Limb (tissue), 2 donors: ENCODE measurements around the gene ITPKB.

Source experiments
- DNase-seq, 2 donors: peaks; one replicate each; pipeline ENCODE4 v3.0.0-alpha.2; 2016; ENCODE audit errors: extremely low spot score in 2 of 2

ITPKB gene

GRCh38 chr1:226706684-226707083, 32.4 kb downstream of the ITPKB start:
- DNase-seq, result peak in 1 of 2 donors; percentile 61

GRCh38 chr1:226704169-226704937, 34.7 kb downstream of the ITPKB start:
- DNase-seq, result no peak

GRCh38 chr1:226702957-226703831, 35.9 kb downstream of the ITPKB start:
- peak; percentile 79 to 90 for DNase-seq

- DNase-seq, result no peak
Measured at GRCh38 chr1:226702318-226702956, 36.6 kb downstream of the ITPKB start.

- DNase-seq, result no peak
Measured at GRCh38 chr1:226700861-226701260, 38.2 kb downstream of the ITPKB start.

GRCh38 chr1:226699166-226699565, 39.9 kb downstream of the ITPKB start:
- DNase-seq, result no peak

- DNase-seq, result no peak
Measured at GRCh38 chr1:226698659-226699058, 40.4 kb downstream of the ITPKB start.

- DNase-seq, result no peak
Measured at GRCh38 chr1:226697929-226698544, 41.0 kb downstream of the ITPKB start.

GRCh38 chr1:226697151-226697928, 41.7 kb downstream of the ITPKB start:
- peak in 1 of 2 donors; percentile 53 for DNase-seq

GRCh38 chr1:226696547-226696946, 42.5 kb downstream of the ITPKB start:
- DNase-seq, result no peak

GRCh38 chr1:226695335-226695900, 43.7 kb downstream of the ITPKB start:
- DNase-seq, result no peak

GRCh38 chr1:226692823-226693222, 46.3 kb downstream of the ITPKB start:
- DNase-seq, result no peak

- peak in 1 of 2 donors; percentile 17 for DNase-seq
Measured at GRCh38 chr1:226692051-226692792, 46.9 kb downstream of the ITPKB start.

- DNase-seq, result no peak
Measured at GRCh38 chr1:226691247-226691646, 47.8 kb downstream of the ITPKB start.

- no peak for DNase-seq
Measured at GRCh38 chr1:226690460-226690982, 48.6 kb downstream of the ITPKB start.

- peak in 1 of 2 donors; percentile 55 for DNase-seq
Measured at GRCh38 chr1:226688808-226689207, 50.3 kb downstream of the ITPKB start.

GRCh38 chr1:226688056-226688748, 50.9 kb downstream of the ITPKB start:
- no peak for DNase-seq

- no peak for DNase-seq
Measured at GRCh38 chr1:226687426-226687825, 51.7 kb downstream of the ITPKB start.
